HEK293T (cell line): Measurements from ENCODE around the gene TRPC6.

Source experiments
- ARNT ChIP-seq: fragments of 450-650 bp; IDR thresholded peaks from 2 replicates; pipeline ENCODE4 v1.6.1; 2017; ENCODE audit warnings: mild to moderate bottlenecking
- FOXK2 ChIP-seq: fragments of 450-650 bp; IDR thresholded peaks from 2 replicates; pipeline ENCODE4 v1.6.1; 2016; ENCODE audit warnings: mild to moderate bottlenecking
- SP1 ChIP-seq: fragments of 450-650 bp; IDR thresholded peaks from 2 replicates; pipeline ENCODE4 v1.6.1; 2017
- SUZ12 ChIP-seq: fragments of 450-650 bp; IDR thresholded peaks from 2 replicates; pipeline ENCODE4 v1.6.1; 2016; ENCODE audit warnings: mild to moderate bottlenecking

- TF ChIP-seq SP1 (no peak), SUZ12 (no peak), ARNT (no peak), FOXK2 (no peak)
These were observed 36.2 kb upstream of the TRPC6 start for GRCh38 chr11:101620026-101620425.
